Pulmonary artery endothelial cell (primary cell): Measurements from ENCODE around the gene TNK1. TPM values are rescaled to one million over a fixed set of nuclear protein-coding genes. Genes with fewer than 3 reads are reported as not detected.

Experiments used
- DNase-seq: peaks from one replicate; pipeline ENCODE4 v3.0.0-alpha.2; 2011; ENCODE audit warnings: low read depth, low spot score
- total RNA-seq: library from RNA; depleted of rRNA; stranded (reverse); fragments of >200 nt; gene quantifications from 2 replicates; pipeline ENCODE4 v1.2.3, GENCODE V29; 2014

The TNK1 gene
- total RNA-seq, 1 donor from 2014 or later: 0.26 TPM

GRCh38 chr17:7408863-7409262, 28.0 kb downstream of the TNK1 start:
- no peak for DNase-seq

GRCh38 chr17:7409716-7410115, 28.8 kb downstream of the TNK1 start:
- no peak for DNase-seq

- no peak for DNase-seq
These were observed 29.9 kb downstream of the TNK1 start for GRCh38 chr17:7410634-7411426.

GRCh38 chr17:7411427-7411750, 30.5 kb downstream of the TNK1 start:
- DNase-seq: no peak

- DNase-seq: no peak
These were observed 32.6 kb downstream of the TNK1 start for GRCh38 chr17:7413346-7413985.

- no peak for DNase-seq
These were observed 33.9 kb downstream of the TNK1 start for GRCh38 chr17:7414837-7415236.

GRCh38 chr17:7415784-7416183, 34.9 kb downstream of the TNK1 start:
- no peak for DNase-seq

GRCh38 chr17:7416323-7416722, 35.4 kb downstream of the TNK1 start:
- no peak for DNase-seq

GRCh38 chr17:7417056-7417655, 36.3 kb downstream of the TNK1 start:
- DNase-seq: no peak

GRCh38 chr17:7418472-7419152, 37.7 kb downstream of the TNK1 start:
- DNase-seq: no peak

GRCh38 chr17:7419819-7420610, 39.1 kb downstream of the TNK1 start, which contains the start of gene SPEM1:
TSS of gene SPEM1 (plus strand) at chr17:7420324. CDS start at chr17:7420385, 61 bp downstream.
- no peak for DNase-seq

GRCh38 chr17:7421186-7421585, 40.3 kb downstream of the TNK1 start:
- DNase-seq: no peak

GRCh38 chr17:7423679-7424078, 42.8 kb downstream of the TNK1 start:
- no peak for DNase-seq

GRCh38 chr17:7425316-7425715, 44.4 kb downstream of the TNK1 start, which contains the start of gene SPEM2:
TSS of gene SPEM2 (plus strand) at chr17:7425616. CDS start at chr17:7425689, 73 bp downstream.
- no peak for DNase-seq

GRCh38 chr17:7425756-7426155, 44.9 kb downstream of the TNK1 start:
- no peak for DNase-seq

- no peak for DNase-seq
These were observed 45.4 kb downstream of the TNK1 start for GRCh38 chr17:7426203-7426863.

- no peak for DNase-seq
These were observed 46.1 kb downstream of the TNK1 start for GRCh38 chr17:7426896-7427489.

- DNase-seq: no peak
These were observed 46.7 kb downstream of the TNK1 start for GRCh38 chr17:7427549-7427948.

GRCh38 chr17:7428557-7428956, 47.7 kb downstream of the TNK1 start, which contains the start of gene SPEM3:
TSS of gene SPEM3 (plus strand) at chr17:7428857. CDS start at chr17:7428903, 46 bp downstream.
- no peak for DNase-seq

- DNase-seq: no peak
These were observed 48.8 kb downstream of the TNK1 start for GRCh38 chr17:7429722-7430121.
